PC-9 (cell line): Measurements from ENCODE around the gene NUTM2F. TPM values are rescaled to one million over a fixed set of nuclear protein-coding genes. Genes with fewer than 3 reads are reported as not detected.
"Not testable (repeated sequence)": the region's sequence is repeated elsewhere in the genome, so short reads cannot be mapped to it uniquely, and the experiment has no call there.

Experiments used
- Bru-seq: library from RNA; stranded (reverse); fragments of 400-500 nt; gene quantifications from one replicate; lab custom pipeline; 2021; lab: Mats Ljungman, UMichigan
- BruChase-seq, 2 experiments: library from RNA; stranded (reverse); fragments of 400-500 nt; gene quantifications; one replicate each; lab custom pipeline; 2021; lab: Mats Ljungman, UMichigan
- BruUV-seq: library from RNA; stranded (reverse); fragments of 400-500 nt; replicated peaks from 2 replicates; lab custom pipeline; 2021; lab: Mats Ljungman, UMichigan
- CTCF ChIA-PET: fragments of 300-600 bp; sonication (Branson Sonifier 250); formaldehyde crosslinking; loops from one replicate; lab custom pipeline; 2022; ENCODE audit warnings: antibody characterized with exemption; lab: Charles Lee
- POLR2A ChIA-PET: fragments of 300-600 bp; sonication (Branson Sonifier 250); formaldehyde crosslinking; loops from one replicate; lab custom pipeline; 2022; ENCODE audit warnings: antibody characterized with exemption; ENCODE audit not compliant: unreplicated experiment; lab: Charles Lee
- DNase-seq, 2 experiments: peaks; one replicate each; pipeline versions ENCODE4 v3.0.0 to v3.0.0-alpha.2; 2015 to 2022; ENCODE audit warnings: mixed read lengths in 1 of 2
- H2AFZ ChIP-seq: fragments of 200-600 bp; sonication (generic); 2 replicates; pipeline ENCODE4 v1.8.1; 2017; ENCODE audit warnings: antibody characterized with exemption
- H3F3A ChIP-seq: fragments of 200-600 bp; sonication (generic); 2 replicates; pipeline ENCODE4 v1.8.1; 2017; ENCODE audit warnings: antibody characterized with exemption, mild to moderate bottlenecking, low read depth; ENCODE audit not compliant: insufficient read depth
- H3K27ac ChIP-seq: fragments of 200-600 bp; sonication (generic); 2 replicates; pipeline ENCODE4 v1.6.1; 2016; ENCODE audit warnings: mixed run types
- H3K27me3 ChIP-seq: fragments of 200-600 bp; sonication (generic); 2 replicates; pipeline ENCODE4 v1.6.1; 2016; ENCODE audit warnings: low read depth, mixed run types; ENCODE audit not compliant: insufficient read depth
- H3K36me3 ChIP-seq: fragments of 200-600 bp; sonication (generic); 2 replicates; pipeline ENCODE4 v1.6.1; 2016; ENCODE audit warnings: low read depth, mixed run types
- H3K4me1 ChIP-seq: fragments of 200-600 bp; sonication (generic); replicated peaks from 2 replicates; pipeline ENCODE4 v1.6.1; 2016; ENCODE audit warnings: mixed run types; ENCODE audit not compliant: insufficient read depth
- H3K4me2 ChIP-seq: fragments of 200-600 bp; sonication (generic); 2 replicates; pipeline ENCODE4 v1.6.1; 2017; ENCODE audit warnings: mixed run types
- H3K4me3 ChIP-seq: fragments of 200-600 bp; sonication (generic); 2 replicates; pipeline ENCODE4 v1.6.1; 2016; ENCODE audit warnings: mixed run types
- H3K79me2 ChIP-seq: fragments of 200-600 bp; sonication (generic); 2 replicates; pipeline ENCODE4 v1.6.1; 2017; ENCODE audit warnings: low read depth, mixed run types
- H3K9me2 ChIP-seq: fragments of 200-600 bp; sonication (generic); 2 replicates; pipeline ENCODE4 v1.8.1; 2017; ENCODE audit warnings: mild to moderate bottlenecking; ENCODE audit not compliant: insufficient read depth
- H3K9me3 ChIP-seq: fragments of 200-600 bp; sonication (generic); 2 replicates; pipeline ENCODE4 v1.8.1; 2016; ENCODE audit warnings: low read depth; ENCODE audit not compliant: insufficient read depth
- H4K20me1 ChIP-seq: fragments of 200-600 bp; sonication (generic); 2 replicates; pipeline ENCODE4 v1.8.1; 2017; ENCODE audit not compliant: insufficient read depth
- intact Hi-C: fragments of 100-400 bp; cut with micrococcal nuclease; formaldehyde crosslinking; loops from one replicate; pipeline ENCODE4 v1.10.0; 2022; ENCODE audit not compliant: unreplicated experiment
- long read RNA-seq: library from polyadenylated mRNA; stranded (forward); transcript quantifications from one replicate; pipeline ENCODE4 v2.0.0, GENCODE V29; 2022
- total RNA-seq: library from RNA; stranded (reverse); gene quantifications from 2 replicates; pipeline ENCODE4 v1.2.3, GENCODE V29; 2021

NUTM2F gene, protein sequence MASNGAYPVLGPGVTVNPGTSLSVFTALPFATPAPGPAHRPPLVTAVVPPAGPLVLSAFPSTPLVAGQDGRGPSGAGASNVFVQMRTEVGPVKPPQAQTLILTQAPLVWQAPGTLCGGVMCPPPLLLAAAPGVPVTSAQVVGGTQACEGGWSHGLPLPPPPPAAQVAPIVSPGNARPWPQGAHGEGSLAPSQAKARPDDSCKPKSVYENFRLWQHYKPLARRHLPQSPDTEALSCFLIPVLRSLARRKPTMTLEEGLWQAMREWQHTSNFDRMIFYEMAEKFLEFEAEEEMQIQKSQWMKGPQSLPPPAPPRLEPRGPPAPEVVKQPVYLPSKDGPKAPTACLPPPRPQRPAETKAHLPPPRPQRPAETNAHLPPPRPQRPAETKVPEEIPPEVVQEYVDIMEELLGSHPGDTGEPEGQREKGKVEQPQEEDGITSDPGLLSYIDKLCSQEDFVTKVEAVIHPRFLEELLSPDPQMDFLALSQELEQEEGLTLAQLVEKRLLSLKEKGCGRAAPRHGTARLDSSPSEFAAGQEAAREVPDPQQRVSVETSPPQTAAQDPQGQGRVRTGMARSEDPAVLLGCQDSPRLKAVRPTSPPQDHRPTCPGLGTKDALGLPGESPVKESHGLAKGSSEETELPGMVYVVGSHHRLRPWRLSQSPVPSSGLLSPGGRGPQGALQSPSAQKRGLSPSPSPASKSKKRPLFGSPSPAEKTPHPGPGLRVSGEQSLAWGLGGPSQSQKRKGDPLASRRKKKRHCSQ
- 0.15 TPM in 1 of 2 replicates, not detected in the other for total RNA-seq
- Bru-seq, nascent RNA = not detected
- BruChase-seq, experiment 1, labeled RNA remaining after a 2-hour chase = percentile 11 among the genes with signal in this experiment
- not detected for BruChase-seq, experiment 2, labeled RNA remaining after a 6-hour chase
- long read RNA-seq = 0 reads

GRCh38 chr9:94328544-94328943 is at the start of gene NUTM2F:
Gene NUTM2F, minus strand, starts transcription at chr9:94328644. Its CDS starts 21 bp downstream, at chr9:94328623.
- DNase-seq, H3K9me3 ChIP-seq, H4K20me1 ChIP-seq, H3K36me3 ChIP-seq, H3F3A ChIP-seq, H3K4me2 ChIP-seq, H3K27me3 ChIP-seq, CTCF ChIA-PET, H3K79me2 ChIP-seq, H2AFZ ChIP-seq, H3K27ac ChIP-seq, H3K4me3 ChIP-seq, H3K9me2 ChIP-seq, POLR2A ChIA-PET, H3K4me1 ChIP-seq, intact Hi-C loops: not testable (repeated sequence)
- TSS peak; percentile 13 for BruUV-seq

GRCh38 chr9:94375197-94375596 is 46.8 kb upstream of the NUTM2F start:
- POLR2A ChIA-PET = not testable (repeated sequence)

DNA sequence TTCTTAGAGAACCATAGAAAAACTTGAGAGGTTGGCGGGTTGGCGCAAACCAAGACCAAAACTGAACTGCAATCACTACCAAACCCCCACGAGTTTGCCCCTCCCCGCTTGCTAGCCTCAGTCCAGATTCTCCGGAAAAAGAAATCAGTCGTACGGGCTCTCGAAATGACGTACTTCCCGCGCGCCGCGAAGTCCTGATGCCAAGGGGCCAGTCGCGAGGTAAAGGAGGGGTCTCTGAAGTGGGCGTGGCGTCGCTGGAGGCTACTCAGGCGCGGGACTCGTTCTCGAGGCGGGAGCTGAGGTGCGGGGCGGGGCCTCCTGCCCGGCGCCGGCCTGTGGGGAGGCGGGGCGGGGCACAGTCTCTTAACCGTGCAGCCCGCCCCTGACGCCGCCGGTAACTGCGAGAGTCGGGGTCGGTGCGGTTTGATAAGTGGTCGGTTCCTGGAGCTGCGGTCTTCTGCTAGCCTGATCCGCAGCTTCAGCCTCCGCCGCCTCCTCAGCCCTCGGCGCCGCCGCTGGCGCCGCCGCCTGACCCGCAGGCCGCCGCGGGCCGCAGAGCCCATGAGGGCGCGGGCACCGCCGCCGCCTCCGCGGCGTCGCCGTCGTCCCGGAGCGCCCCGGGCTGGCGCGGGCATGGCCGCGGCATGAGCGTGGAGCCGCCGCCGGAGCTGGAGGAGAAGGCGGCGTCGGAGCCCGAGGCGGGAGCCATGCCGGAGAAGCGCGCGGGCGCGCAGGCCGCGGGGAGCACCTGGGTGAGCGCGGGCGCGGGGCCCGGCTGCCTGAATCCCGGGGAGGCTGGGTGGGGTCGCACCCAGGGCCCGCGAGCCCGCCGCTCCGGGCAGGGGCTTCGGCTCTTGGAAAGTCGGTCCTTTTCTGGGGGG is 46.0 kb upstream of the NUTM2F start:
- H3K36me3 ChIP-seq, intact Hi-C loops, CTCF ChIA-PET, H3K9me2 ChIP-seq, H3F3A ChIP-seq, BruUV-seq, H4K20me1 ChIP-seq, H3K4me1 ChIP-seq, H3K27me3 ChIP-seq, H3K9me3 ChIP-seq: not testable (repeated sequence)
- peak overlapping the region; percentile 69; the same call in 1 of the 2 replicates for H3K4me3 ChIP-seq
- H3K79me2 ChIP-seq = peaks cover 24% of the 10 kb centered on the region
- H3K4me2 ChIP-seq = peak overlapping the region; percentile 87
- peak; percentile 82 to 96 for DNase-seq
- peak overlapping the region; percentile 81 for H3K27ac ChIP-seq
- H2AFZ ChIP-seq = peak overlapping the region; percentile 80; the same call in 1 of the 2 replicates
- POLR2A ChIA-PET = interaction anchor here (0.5 kb wide), 1 partner anchor 52 kb away, joined by 5 read pairs; no protein-coding TSS in a partner anchor

More at GRCh38 chr9:94375197-94375596, 46.8 kb upstream of the NUTM2F start:
- BruUV-seq, H3F3A ChIP-seq, H3K36me3 ChIP-seq, H2AFZ ChIP-seq, H3K27me3 ChIP-seq, H3K4me1 ChIP-seq, H3K27ac ChIP-seq, H3K9me3 ChIP-seq, CTCF ChIA-PET, H3K9me2 ChIP-seq, H4K20me1 ChIP-seq, intact Hi-C loops: not testable (repeated sequence)
- H3K4me2 ChIP-seq = peak overlapping the region; percentile 72; the same call in 1 of the 2 replicates
- peaks cover 31% of the 10 kb centered on the region for H3K79me2 ChIP-seq
- DNase-seq = peak in 1 of 2 experiments; percentile 28
- peak overlapping the region; percentile 63; the same call in 1 of the 2 replicates for H3K4me3 ChIP-seq

- Histone ChIP-seq H2AFZ (peak overlapping the region; percentile 80; the same call in 1 of the 2 replicates), H3K4me2 (peak overlapping the region; percentile 87), H3K27ac (peak overlapping the region; percentile 81), H3K79me2 (peaks cover 21% of the 10 kb centered on the region), H3K4me3 (peak overlapping the region; percentile 69; the same call in 1 of the 2 replicates)
- H3K27me3 ChIP-seq, H3K36me3 ChIP-seq, H3K9me2 ChIP-seq, DNase-seq, H3F3A ChIP-seq, H3K9me3 ChIP-seq, CTCF ChIA-PET, intact Hi-C loops, H3K4me1 ChIP-seq, H4K20me1 ChIP-seq: not testable (repeated sequence)
- POLR2A ChIA-PET = interaction anchor here (0.5 kb wide), 1 partner anchor 53 kb away, joined by 5 read pairs; no protein-coding TSS in a partner anchor
- TSS peak; percentile 70 for BruUV-seq
Measured at GRCh38 chr9:94373779-94374175, 45.3 kb upstream of the NUTM2F start.

GRCh38 chr9:94370266-94370665 is 41.8 kb upstream of the NUTM2F start:
- H2AFZ ChIP-seq, BruUV-seq, H3K36me3 ChIP-seq, DNase-seq, H3K4me2 ChIP-seq, POLR2A ChIA-PET, intact Hi-C loops, H3K9me2 ChIP-seq, H4K20me1 ChIP-seq, H3K4me1 ChIP-seq, H3F3A ChIP-seq, H3K9me3 ChIP-seq, H3K27ac ChIP-seq, H3K4me3 ChIP-seq, H3K27me3 ChIP-seq, CTCF ChIA-PET, H3K79me2 ChIP-seq: not testable (repeated sequence)

DNA sequence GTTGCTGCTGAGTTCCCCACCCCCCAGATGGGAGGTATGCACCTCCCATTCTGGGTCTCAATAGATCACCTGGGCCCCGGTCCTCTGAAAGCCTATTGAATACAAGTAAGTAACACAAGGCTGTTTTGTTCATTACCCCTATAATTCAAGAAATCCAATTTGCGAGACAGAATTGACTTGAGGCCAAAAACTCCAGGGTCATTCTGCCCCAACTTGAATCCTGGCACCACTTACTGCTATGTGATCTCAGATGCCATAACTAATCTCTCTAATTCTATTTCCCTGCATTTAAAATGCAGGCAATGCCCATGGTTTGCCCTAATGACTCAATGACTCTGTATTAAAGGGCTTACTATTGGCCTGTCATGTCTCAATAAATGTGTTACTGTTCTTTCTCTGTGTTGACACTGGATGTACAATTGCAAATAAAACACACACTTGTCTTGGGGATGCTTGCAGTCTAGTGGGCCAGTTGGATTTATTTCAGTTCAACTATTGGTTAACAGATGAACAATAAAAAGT is 35.7 kb upstream of the NUTM2F start:
- H3K79me2 ChIP-seq, H4K20me1 ChIP-seq, POLR2A ChIA-PET, DNase-seq, H3K4me2 ChIP-seq, intact Hi-C loops, H3K36me3 ChIP-seq, H3K9me2 ChIP-seq, H3K27me3 ChIP-seq, H3K27ac ChIP-seq, CTCF ChIA-PET, H2AFZ ChIP-seq, BruUV-seq, H3K4me3 ChIP-seq, H3F3A ChIP-seq, H3K9me3 ChIP-seq, H3K4me1 ChIP-seq: not testable (repeated sequence)
